Natural killer cell (primary cell): ENCODE data around the gene POR. TPM values are rescaled to one million over a fixed set of nuclear protein-coding genes. Genes with fewer than 3 reads are reported as not detected.

Experiments used
- ATAC-seq, 3 donors: fragments of 150-1000 bp in 2 of 3; fragments of 200-7000 bp in 1 of 3; cut with Tn5 transposase; 1 replicate in 1 of 3; 2 replicates in 2 of 3; pipeline ENCODE4 v1.10.0; 2021; ENCODE audit warnings: mild to moderate bottlenecking in 2 of 3, moderate library complexity in 2 of 3
- DNase-seq, 2 donors: peaks; one replicate each; pipeline versions ENCODE4 v3.0.0 to v3.0.0-alpha.2; 2013 to 2021; ENCODE audit warnings: mixed read lengths in 1 of 2
- H3K27ac ChIP-seq: one replicate; pipeline ENCODE4 v1.5.1; 2013; ENCODE audit warnings: mild to moderate bottlenecking, low read length
- H3K27me3 ChIP-seq: one replicate; pipeline ENCODE4 v1.6.1; 2013; ENCODE audit warnings: low read length; ENCODE audit not compliant: control insufficient read depth, insufficient read depth
- H3K36me3 ChIP-seq: one replicate; pipeline ENCODE4 v1.6.1; 2013; ENCODE audit warnings: low read length; ENCODE audit not compliant: control insufficient read depth, insufficient read depth
- H3K4me1 ChIP-seq: one replicate; pipeline ENCODE4 v1.6.1; 2013; ENCODE audit warnings: low read length; ENCODE audit not compliant: control insufficient read depth, insufficient read depth
- H3K4me3 ChIP-seq: one replicate; pipeline ENCODE4 v1.5.1; 2013; ENCODE audit warnings: low read length
- H3K9me3 ChIP-seq: one replicate; pipeline ENCODE4 v1.6.1; 2013; ENCODE audit warnings: low read length; ENCODE audit not compliant: control insufficient read depth, insufficient read depth
- H3K27ac Mint-ChIP-seq, 2 donors: one replicate each; pipeline ENCODE4 v1.8.0; 2022; ENCODE audit warnings: mild to moderate bottlenecking in 2 of 2, mixed read lengths in 2 of 2, moderate library complexity in 1 of 2
- H3K27me3 Mint-ChIP-seq, 2 donors: one replicate each; pipeline ENCODE4 v1.8.0; 2022; ENCODE audit warnings: low read depth in 2 of 2, mixed read lengths in 2 of 2
- H3K36me3 Mint-ChIP-seq: one replicate; pipeline ENCODE4 v1.8.0; 2022; ENCODE audit warnings: mixed read lengths
- H3K4me1 Mint-ChIP-seq, 2 donors: one replicate each; pipeline ENCODE4 v1.8.0; 2022; ENCODE audit warnings: mixed read lengths in 2 of 2
- H3K4me3 Mint-ChIP-seq: one replicate; pipeline ENCODE4 v1.8.0; 2022; ENCODE audit warnings: mild to moderate bottlenecking, moderate library complexity, mixed read lengths
- H3K9me3 Mint-ChIP-seq, 2 donors: one replicate each; pipeline ENCODE4 v1.8.0; 2022; ENCODE audit warnings: mixed read lengths in 2 of 2
- WGBS: methylation state at CpG from one replicate; pipeline ENCODE4 v1.1.7; 2013; ENCODE audit warnings: missing lambda C conversion rate; ENCODE audit not compliant: insufficient coverage; 5-methylcytosine and 5-hydroxymethylcytosine counted together
- intact Hi-C: fragments of 100-400 bp; cut with micrococcal nuclease; formaldehyde crosslinking; loops from one replicate; pipeline ENCODE4 v1.14.2; 2022
- total RNA-seq, 4 donors: library from RNA; stranded (reverse); fragments of 120-200 nt in 1 of 4; gene quantifications; one replicate each; pipeline versions ENCODE4 v1.2.3 to v1.2.4, GENCODE V29; 2013 to 2022
- TF ChIP-seq, protein P1 (sequence below): fragments of 200-600 bp; IDR thresholded peaks from one replicate; pipeline ENCODE4 v1.8.0; 2022; ENCODE audit warnings: antibody characterized with exemption

Gene POR
- total RNA-seq, 3 donors from 2014 or later (not counting 1 experiment from before 2014, with no cell fraction given) = 56.0 to 60.5 (median 58.3) TPM

DNA sequence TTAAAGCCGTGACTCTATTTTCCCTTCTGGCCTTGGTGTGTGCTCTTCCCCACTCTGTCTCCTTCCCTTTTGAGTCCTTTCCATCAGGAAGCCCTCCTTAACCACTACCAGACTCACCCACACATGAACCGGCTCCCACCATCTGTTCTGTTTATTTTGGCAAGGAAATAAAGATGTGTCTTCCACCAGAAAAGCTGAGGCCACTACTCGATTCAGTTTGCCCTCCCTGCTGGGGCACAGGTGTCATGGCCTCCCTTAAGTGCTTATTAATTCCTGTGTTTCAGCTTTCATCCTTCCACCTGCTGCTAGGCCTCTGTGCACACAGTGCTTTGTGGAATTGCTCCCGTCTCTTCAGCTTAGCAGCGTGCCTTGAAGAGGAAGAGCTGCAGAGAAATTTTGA lies 16.7 kb downstream of the POR start:
- Histone ChIP-seq H3K4me3 (no peak overlapping the region), H3K9me3 (peaks cover 3% of the 10 kb centered on the region), H3K27me3 (no peaks in the 10 kb centered on the region), H3K27ac (no peak overlapping the region), H3K36me3 (no peaks in the 10 kb centered on the region), H3K4me1 (peaks cover 14% of the 10 kb centered on the region)
- H3K4me3 Mint-ChIP-seq = no peak overlapping the region
- TF ChIP-seq, protein P1, sequence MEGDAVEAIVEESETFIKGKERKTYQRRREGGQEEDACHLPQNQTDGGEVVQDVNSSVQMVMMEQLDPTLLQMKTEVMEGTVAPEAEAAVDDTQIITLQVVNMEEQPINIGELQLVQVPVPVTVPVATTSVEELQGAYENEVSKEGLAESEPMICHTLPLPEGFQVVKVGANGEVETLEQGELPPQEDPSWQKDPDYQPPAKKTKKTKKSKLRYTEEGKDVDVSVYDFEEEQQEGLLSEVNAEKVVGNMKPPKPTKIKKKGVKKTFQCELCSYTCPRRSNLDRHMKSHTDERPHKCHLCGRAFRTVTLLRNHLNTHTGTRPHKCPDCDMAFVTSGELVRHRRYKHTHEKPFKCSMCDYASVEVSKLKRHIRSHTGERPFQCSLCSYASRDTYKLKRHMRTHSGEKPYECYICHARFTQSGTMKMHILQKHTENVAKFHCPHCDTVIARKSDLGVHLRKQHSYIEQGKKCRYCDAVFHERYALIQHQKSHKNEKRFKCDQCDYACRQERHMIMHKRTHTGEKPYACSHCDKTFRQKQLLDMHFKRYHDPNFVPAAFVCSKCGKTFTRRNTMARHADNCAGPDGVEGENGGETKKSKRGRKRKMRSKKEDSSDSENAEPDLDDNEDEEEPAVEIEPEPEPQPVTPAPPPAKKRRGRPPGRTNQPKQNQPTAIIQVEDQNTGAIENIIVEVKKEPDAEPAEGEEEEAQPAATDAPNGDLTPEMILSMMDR = no peak
- WGBS = 78% methylated on average over 5 of the region's 5 CpGs
- H3K27ac Mint-ChIP-seq = no peak overlapping the region
- ATAC-seq (no peak), DNase-seq (no peak)
- H3K9me3 Mint-ChIP-seq = peaks cover 0 to 2% of the 10 kb centered on the region in 2 donors
- H3K27me3 Mint-ChIP-seq = no peaks in the 10 kb centered on the region
- intact Hi-C loops = no loop called here
- H3K36me3 Mint-ChIP-seq = peaks cover 10% of the 10 kb centered on the region
- H3K4me1 Mint-ChIP-seq = peaks cover 11 to 29% of the 10 kb centered on the region in 2 donors

DNA sequence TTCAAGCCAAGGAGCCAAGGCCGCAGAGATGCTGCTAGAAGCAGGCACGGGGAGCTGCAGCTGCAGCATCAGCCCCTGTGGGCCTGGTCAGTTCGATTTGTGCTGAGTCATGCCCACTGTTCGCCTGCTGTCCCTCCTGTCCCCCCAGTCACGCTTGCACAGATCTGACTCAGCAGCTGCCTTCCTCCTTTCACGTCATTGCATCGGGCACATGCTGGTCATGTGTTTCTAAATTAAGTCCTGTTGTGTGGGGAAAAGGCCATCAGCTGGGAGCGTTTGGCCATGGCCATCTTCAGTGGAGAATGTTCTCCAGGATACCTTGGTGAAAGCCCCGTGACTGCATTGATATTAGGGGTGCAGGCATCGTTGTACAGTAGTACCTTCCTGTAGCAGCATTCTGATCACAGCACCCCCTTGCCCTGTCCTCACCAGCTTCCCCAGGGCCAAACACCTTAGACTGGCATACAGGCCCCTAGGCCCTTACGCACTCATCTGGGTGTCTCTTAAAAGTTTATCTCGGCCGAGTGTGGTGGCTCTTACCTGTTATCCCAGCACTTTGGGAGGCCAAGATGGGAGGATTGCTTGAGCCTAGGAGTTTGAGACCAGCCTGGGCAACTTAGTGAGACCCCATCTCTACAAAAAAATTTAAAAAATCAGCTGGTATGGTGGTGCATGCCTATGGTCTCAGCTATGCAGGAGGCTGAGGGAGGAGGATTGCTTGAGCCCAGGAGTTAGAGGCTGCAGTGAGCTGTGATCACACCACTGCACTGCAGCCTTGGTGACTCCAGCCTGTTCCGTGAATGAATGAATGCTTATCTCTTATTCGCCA lies 23.2 kb downstream of the POR start:
- Histone ChIP-seq H3K27me3 (no peaks in the 10 kb centered on the region), H3K9me3 (peaks cover 3% of the 10 kb centered on the region), H3K4me3 (no peak overlapping the region), H3K27ac (no peak overlapping the region), H3K36me3 (no peaks in the 10 kb centered on the region), H3K4me1 (no peaks in the 10 kb centered on the region)
- TF ChIP-seq, protein P1 = no peak
- peaks cover 10% of the 10 kb centered on the region for H3K36me3 Mint-ChIP-seq
- H3K4me1 Mint-ChIP-seq = peaks cover 5 to 10% of the 10 kb centered on the region in 2 donors
- H3K4me3 Mint-ChIP-seq = no peak overlapping the region
- no peaks in the 10 kb centered on the region for H3K27me3 Mint-ChIP-seq
- WGBS = 91% methylated on average over 15 of the region's 15 CpGs
- peaks cover 0 to 2% of the 10 kb centered on the region in 2 donors for H3K9me3 Mint-ChIP-seq
- ATAC-seq = no peak
- intact Hi-C loops = no loop called here
- DNase-seq = no peak
- H3K27ac Mint-ChIP-seq = no peak overlapping the region

DNA sequence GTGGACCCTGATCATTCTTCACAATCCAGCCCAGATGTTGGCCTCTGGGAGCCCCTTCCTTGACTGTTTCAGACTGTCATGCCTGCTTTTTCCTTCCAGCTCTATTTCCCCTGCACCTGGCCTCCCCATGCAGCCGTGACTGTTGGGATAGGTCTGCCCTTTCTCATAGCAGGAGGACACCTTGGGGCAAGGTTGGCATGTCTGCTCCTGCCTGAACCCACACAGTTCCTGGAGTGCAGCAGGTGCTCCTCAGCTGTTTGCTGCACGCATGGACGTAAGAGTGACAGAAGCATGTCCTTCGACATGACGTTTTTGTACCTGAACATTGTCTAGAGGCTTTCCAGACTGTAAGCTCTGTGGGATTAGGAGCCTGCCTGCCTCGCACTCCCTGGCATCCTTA lies 24.0 kb downstream of the POR start:
- Mint-ChIP-seq H3K27me3 (no peaks in the 10 kb centered on the region), H3K27ac (no peak overlapping the region), H3K4me1 (peaks cover 5 to 6% of the 10 kb centered on the region in 2 donors), H3K9me3 (peaks cover 0 to under 1% of the 10 kb centered on the region in 2 donors), H3K36me3 (peaks cover 6% of the 10 kb centered on the region), H3K4me3 (no peak overlapping the region)
- TF ChIP-seq, protein P1 = no peak
- ATAC-seq (no peak), DNase-seq (no peak)
- Histone ChIP-seq H3K27me3 (no peaks in the 10 kb centered on the region), H3K36me3 (no peaks in the 10 kb centered on the region), H3K4me3 (no peak overlapping the region), H3K27ac (no peak overlapping the region), H3K4me1 (no peaks in the 10 kb centered on the region), H3K9me3 (peaks cover 3% of the 10 kb centered on the region)
- intact Hi-C loops = no loop called here
- 95% methylated on average over 6 of the region's 6 CpGs for WGBS
